ENCODE results near the gene UAP1.
A peak's percentile ranks its signal among the peaks of the same experiment; 100 is the strongest.

Gene UAP1

DNA sequence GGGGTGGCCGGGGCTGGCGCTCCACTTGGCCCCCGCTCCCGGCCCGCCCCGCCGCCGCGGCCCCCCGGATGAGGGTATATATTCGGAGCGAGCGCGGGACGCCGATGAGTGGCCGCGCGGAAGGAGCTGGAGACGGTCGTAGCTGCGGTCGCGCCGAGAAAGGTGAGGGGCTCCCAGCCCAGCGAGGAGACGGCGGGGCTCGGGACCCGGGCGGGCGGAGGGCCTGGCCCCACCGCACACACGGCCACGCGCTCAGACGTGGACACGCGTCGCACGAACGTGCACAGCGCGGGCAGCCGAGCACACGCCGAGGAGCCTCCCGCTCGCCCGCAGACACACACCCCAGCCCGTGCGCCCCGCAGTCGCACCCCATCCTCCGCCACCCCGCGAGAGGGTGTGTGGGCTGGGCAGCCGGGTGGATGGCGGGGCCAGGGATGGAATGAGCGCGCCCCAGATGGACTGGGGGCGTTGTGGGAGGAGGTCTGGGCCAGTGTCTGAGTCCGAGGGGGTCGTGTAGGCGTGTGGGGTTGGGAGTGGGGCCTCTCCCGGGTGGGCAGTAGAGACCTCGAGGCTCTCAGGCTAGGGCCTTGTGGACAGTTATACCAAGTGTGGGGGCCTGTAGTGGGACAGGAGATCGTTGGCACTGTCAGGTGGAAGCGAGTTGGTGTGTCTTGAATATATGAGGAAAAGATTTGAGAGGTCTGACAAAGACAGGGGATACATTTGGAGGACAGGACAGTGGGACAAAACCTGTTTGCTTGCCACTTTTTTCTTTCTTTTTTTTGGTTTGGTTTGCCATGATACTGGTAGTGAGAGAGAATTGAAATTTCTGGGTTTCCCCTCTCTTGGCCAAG, at the start of gene UAP1:
TSS of gene UAP1 (plus strand) at position 107 of the 854 bp plus-strand sequence. CDS start 4,347 bp downstream, outside the sequence.
- DNase-seq, result peak; percentile 53

DNA sequence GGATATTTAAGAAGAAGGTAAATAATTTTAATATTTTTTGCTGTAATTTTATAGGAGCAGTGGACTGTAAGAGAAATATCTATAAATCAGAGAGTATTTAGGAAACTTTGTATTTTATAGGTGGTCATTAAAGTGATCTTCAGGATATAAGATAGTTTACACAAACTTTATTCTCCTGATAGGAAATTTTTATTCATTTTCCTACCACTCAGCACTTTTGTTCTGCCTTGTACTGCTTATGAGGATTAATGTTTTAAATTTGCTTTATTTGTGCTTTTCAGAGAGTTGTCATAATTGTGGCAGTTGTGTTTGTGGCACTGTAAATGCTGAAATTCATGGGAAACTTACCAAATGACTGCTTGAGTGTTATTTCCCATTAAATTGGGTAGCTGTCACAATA, 34.2 kb upstream of the UAP1 start:
- DNase-seq, result no peak

DNA sequence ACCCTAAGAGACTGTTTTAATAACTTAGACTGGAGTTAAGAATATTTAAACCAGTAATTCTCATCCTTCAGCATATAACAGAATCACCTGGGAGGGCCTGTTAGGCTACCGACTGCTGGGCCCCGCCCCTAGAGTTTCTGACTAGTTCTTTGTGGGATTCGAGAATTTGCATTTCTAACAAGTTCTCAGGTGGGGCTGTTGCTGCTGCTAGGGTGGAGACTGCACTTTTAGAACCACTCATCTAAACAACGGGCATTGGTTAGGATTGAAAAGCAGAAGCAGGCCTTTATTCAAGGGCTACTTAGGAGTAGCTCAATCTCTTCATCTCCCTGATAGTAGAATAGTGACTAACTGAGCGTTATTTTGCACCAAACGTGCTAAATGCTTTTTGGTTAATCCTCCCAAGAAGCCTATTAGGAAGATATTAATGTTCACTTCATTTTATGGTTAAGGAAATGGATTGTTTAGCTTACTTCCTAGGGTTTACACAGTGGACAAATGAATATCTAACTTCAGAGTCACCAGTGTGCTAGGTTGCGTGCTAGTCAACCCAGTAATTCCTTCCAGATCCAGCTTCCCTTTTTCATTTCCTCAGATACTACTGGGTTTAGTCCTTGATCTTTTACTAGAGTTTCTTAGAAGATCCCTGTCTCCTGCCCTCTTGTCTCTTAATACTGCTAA, 31.1 kb upstream of the UAP1 start:
- DNase-seq, result no peak

DNA sequence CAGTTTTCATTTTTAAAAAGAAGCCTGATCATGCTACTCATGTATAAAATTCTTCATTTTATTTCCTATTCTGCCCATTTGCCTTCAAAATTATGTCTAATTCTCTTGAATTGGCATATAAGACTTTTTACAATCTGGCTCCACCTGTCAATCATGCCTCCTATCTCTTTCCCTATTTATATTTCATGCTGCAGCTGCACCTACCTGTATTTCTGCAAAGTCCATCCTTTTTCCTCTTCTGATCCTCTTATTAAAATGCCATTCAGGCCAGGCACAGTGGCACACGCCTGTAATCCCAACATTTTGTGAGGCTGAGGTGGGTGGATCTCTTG, 30.6 kb upstream of the UAP1 start:
- DNase-seq, result no peak

DNA sequence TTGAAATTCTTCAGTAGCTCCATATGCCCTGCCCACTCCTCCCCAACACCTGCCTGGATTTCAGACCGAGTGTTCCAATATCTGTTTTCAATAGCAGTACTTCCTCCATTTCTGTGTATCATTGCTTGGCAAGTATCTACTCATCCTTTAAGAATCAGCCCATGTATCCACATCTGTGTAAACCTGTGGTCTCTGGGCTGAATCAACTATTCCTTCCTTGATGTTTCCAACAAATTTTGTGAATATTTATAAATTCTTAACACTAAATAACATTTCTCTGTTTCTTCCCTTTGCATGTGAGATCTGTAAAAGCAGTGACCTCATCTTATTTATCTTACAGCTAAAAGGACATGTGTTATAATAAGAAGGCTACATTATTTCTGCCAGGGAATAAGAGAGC, 26.0 kb upstream of the UAP1 start:
- DNase-seq, result no peak

DNA sequence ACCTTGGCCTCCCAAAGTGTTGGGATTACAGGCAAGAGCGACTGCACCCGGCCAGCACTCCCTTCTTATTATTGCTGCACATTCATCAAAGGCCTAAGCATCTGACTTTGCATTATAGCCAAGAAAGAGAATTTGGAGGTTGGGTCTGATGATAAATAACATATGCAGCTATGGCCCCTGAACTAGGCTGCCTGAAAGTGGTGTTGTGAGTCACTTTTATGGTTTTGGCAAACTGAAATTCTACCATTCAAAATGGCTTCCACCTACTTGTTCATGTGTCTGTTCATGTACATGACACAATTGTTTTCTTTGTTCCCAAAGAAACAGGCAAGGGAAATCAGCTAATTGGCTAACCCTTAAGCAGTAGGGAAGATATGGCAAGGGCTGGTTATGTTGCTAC, 25.0 kb upstream of the UAP1 start:
- no peak for DNase-seq

DNA sequence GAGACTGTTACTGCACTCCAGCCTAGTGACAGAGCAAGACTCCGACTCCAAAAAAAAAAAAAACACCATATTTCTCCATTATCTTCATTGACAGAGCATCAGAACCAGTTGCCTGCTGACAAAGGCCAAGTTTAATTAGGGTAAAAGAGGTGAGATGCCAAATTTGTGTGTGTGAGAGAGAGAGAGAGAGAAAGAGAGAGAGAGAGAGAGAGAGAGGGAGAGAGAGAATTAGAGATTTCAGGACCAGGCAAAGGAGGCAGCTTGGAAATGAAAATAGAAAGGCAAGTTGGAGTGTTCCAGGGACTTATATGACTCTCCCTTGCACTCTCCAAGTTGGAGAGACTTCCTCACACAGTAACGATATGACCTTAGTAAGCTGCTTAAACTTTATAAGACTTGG, 24.3 kb upstream of the UAP1 start:
- no peak for DNase-seq

DNA sequence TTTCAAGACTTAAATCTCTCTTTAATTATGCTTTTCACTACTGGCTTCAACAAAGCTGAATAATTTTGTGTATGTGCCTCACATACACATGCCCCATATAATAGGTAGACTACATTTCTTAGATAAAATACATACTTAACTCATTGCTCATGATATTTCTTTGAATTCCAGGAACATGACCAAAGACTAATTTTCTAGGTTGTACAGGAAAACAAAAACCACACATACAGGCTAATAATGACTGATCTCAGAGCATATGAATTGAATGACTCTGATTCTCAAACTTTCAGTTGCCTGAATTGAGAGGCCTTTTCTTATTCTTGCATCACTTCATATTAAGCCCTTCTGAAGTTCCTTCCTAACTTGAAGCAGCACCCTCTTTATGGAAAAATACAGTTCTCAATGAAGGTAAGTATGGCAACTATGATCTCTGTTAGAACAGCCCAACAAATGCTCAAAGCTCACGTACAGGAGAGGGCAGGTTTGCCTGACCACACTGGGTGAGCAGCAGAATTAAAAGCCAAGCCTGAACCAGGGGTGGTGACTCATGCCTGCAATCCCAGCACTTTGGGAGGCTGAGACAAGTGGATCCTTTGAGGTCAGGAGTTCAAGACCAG, 22.6 kb upstream of the UAP1 start:
- no peak for DNase-seq

DNA sequence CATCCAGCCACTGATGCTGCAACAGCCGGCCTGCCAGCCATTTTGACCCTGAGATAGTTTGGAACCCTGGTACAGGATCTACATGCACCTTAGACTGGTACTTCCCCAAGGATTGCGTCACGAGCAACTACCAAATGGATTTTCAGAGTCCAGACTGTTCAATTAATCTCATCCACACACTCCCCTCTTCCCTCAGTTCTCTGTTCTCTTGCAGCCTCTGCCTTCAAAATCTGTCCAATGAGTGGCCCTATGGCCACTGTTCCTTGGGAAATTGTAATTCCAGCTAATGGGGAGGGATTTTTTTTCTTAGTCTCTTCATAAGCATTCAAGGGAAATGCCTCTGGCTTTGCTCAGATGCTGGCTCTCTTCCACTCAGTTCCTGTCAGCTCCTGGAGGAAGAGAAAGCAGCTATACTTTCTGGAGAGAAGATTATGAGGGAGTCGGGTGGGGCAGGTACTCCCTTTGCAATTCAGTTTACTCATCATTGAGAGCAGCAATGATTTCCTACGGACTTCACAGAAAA, 19.8 kb upstream of the UAP1 start:
- no peak for DNase-seq

DNA sequence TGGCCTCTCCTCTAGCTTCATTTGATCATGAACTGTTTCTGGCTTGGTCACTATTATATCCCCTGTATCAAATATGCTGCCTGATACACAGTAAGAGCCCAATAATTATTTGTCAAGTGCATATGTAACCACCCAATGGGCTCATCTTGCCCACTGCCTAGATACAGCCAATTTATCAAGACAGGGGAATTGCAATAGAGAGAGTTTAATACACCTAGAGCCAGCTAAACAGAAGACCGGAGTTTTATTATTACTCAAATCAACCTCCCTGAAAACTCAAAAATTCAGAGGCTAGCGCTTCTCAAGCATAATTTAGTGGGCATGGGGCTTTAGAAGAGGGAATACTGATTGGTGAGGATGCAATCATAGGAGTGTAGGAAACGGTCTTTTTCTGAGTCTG, 18.3 kb upstream of the UAP1 start:
- DNase-seq, result no peak

DNA sequence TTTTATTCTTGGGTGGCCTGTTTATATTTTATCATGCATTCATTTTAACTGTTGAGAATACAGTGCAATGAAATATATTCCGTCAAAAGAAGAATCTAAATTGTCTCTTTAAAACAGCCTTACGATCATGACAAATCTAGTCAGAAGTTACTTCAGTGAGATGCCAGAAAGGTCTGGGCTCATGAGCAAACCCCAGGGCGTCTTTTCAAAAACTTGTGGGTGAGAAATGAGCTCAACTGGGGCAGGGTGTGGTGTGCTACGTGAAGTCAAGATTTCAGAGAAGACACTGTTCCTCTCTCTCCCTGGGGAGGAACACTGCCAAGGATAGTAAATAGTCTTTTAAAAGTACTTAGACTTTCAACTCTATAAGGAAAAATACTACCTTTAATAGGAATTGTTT, 13.4 kb upstream of the UAP1 start:
- DNase-seq, result no peak

DNA sequence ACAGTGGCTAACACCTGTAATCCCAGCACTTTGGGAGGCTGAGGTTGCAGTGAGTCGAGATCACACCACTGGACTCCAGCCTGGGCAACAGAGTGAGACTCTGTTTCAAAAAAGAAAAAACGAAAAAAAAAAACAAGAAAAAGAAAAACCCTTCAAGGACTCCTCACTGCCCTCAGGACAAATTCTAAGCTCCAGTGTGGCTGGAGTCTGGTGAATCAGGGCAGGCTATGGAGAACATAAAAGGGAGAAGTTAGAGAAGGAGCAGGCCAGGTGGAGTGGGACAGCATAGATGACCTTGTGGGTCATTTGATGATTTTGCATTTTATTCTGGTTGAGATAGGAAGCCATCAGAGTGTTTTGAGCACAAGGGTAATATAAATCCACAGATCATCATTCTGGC, 12.5 kb upstream of the UAP1 start:
- no peak for DNase-seq

DNA sequence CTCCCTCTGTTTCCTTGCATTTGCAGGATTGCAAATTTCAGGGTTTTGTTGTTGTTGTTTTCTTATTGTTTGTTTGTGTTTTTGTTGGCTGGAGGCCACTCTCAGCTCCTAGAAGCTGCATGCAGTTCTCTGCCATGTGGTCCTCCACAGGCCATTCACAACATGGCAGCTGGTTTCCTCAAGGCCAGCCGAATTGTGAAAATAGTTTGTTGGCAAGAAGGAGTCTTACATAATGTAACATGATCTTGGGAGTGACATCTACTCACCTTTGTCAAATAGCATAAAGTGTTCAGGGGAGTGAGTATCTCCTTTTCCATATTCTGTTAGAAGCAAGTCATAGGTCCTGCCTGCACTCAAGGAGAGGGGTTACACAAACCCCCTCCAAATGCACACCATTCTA, 10.6 kb upstream of the UAP1 start:
- DNase-seq, result no peak

DNA sequence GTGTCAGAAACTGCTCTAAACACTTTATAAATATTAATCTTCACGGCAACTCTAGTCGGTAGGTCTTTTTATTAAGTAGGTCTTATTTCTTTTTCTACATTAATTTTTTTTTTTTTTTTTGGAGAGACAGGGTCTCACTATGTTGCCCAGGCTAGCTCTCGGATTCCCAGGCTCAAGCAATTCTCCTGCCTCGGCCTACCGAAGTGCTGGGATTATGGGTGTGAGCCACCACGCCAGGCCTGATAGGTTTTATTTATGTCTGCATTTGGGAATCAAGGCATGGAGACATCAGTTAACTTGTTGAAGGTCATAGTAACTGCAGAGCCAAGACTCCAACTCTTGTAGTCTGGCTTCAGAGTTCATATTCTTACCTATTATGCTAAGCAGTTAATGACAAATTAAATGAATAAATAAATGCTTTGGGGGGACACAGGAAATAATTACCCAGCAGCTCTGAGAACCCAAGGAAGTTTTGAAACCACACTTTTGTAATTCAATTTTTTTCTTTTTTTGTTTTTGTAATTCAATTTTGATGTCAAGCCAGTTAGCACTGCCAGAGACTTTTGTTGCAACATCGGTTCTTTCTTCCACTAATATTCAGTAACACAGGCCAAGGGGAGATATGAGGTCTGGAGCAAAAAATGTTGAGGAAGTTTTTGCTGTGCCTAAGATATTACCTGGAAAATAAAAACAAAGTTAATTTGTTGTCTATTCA, 9.4 kb upstream of the UAP1 start:
- no peak for DNase-seq

DNA sequence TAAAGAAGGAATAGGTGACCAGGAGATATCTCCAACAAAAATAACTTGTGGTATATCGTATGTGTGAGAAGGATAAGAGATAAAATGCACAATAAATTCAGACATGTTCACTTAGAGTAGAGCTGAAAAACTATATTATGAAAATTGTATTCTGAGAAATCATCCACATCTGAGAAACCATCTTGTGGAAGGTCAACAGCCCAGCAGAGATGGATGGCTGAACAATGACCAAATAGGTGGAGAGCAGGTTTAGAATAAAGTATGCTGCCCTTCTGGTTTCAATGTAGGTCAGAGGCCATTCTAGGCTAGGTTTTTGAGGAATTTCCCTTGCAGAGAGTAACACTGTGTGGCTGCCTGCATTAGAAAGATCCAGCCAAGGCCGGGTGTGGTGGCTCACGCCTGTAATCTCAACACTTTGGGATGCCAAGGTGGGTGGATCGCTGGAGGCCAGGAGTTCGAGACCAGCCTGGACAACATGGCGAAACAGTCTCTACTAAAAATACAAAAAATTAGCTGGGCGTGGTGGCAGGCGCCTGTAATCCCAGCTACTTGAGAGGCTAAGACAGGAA, 8.8 kb upstream of the UAP1 start:
- no peak for DNase-seq

DNA sequence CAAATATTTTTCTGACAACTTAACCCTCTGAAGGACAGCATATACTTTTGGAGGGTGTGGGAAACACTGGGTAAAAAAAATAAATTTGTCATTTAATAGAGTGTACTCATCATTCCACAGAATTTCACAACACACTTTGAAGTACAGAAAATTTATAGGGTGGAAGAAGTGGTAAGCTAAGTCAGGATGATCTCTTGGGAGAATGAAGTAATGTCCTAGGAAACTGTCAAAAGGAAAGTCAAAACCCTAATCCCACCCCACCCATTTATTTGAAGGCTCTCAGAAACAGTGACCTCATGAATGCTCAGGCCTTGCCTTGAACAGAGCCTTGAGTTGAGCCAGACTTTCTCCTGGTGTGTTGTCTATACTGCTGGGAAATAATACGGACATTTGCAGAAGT, 7.3 kb upstream of the UAP1 start:
- no peak for DNase-seq

DNA sequence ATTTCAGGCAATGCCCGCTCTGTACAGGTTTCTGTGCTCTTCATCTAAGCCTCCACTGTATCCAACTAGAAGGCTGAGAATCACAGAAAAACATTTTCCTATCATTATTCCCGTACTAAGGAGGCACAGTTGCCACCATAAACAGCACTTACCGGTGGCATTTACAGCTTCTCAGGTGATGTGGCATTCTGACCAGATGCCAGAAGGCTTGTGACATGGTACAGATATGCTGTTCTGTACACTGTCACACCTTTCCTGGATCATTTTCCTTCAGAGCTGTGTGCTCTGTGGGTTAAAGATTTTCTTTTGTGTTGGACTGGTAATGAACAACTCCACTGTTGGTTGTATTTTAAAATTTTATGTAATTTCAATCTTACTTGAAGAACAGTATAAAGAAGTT, 4.0 kb upstream of the UAP1 start:
- DNase-seq, result no peak

DNA sequence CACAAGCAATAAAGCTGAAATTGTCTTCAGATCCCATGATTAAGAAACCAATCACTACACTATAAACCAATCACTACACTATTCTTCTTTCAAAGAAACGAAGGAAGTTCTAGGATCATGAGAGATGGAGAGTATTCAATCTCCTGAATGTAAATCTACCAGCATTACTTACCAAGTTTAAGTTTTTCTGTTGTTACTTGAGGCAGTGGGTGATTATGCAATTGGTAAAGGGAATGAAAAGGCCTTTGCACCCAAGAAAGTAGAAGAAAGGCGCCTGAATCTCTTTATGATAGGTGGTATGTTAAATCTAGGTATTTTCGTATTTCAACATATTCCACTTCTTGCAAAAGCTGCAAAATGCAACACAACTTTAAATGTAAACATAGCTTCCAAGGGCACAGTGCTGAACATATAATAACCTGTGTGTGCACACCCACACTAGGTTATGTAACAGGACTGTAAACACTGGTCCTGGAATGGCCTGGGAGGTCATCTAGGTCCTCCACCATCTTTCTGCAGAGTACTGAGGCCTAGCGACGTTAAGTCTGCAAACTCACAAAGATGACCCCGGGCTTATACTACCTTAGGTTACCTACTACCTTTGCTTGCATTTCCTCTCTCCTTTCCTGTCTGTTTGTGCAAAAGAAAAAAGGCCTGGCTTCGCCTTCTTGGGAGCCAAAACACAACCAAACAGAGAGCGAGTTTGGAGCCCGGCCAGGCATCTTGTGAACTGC, 1.1 kb upstream of the UAP1 start:
- no peak for DNase-seq

DNA sequence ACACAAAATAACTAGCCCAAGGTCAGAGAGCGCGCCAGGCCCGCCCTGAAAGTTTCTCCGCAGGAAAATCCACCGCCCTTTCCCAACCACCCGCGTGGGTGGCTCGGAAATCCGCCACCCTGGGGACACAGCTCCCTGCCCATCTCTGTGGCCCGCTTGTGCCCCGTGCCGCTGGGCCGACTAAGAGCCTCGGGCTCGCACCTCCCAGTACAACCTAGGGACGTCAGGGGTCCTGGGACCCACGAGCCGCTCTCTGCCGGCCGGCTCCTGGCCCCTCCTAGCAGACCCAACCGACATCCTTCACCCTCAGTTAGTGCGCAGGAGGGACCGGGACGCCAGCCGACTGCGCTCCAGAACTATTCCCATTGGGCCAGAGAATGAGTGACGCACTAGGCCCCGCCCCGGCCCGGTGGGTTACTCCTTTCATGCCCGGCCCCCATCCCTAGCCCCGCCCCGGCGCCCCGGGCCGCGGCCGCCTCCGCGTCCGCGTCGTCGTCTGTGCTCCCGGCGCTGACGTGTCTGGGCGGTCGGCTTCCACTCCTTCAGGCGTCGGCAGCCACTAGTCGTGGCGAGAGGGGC, 396 bp upstream of the UAP1 start:
- peak; percentile 97 for DNase-seq

DNA sequence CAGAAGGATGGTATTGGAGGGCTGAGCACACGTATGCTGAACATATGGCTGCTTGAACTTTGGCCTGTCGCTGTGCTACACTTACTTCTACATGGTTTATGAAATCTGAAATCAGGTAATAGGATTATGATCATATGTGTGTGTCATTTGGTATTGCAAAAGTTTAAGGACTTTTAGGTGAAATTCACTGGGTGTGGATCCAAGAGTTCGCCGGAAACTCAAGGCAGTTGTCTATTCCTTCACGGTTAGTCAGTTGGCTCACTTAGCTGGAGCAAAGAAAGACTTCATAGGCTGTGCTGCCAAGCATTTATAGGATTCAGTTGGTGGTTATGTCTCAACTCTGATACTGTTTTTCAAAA, 927 bp downstream of the UAP1 start:
- DNase-seq, result no peak

DNA sequence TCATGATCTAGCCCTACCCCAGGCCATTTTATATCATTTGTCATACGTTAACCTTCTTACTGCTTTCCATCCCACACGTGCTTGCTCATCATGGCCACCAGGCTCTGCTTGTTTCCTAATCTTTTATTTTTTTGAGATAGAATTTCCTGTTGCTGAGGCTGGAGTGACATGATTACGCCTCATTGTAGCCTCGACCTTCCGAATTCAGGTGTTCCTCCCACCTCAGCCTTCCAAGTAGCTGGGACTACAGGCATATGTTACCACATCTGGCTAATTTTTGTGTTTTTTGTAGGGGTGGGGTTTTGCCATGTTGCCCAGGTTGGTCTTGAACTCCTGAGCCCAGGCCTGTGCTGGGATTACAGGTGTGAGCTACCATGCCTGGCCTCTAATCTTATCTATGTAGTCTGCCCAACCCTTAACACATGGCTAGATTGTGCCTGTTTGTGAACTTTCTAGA, 3.3 kb downstream of the UAP1 start:
- DNase-seq, result no peak

DNA sequence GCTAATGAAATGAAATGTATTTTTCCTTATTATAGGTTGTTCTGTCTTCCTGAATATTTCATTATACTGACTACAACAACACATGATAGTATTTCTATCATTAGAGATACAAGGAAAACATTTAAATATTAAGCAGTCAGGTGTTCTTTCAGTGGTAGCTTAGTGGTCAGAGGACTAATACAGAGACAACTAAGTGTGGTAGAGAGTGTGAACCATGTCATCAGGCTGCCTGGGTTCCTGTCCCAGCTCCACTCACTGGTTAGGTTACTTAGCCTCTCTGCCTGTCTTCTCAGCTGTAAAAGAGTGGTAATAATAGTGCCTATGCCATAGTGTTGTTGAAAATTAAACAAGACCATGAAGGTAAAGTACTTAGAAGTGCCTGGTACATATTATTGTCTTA, 3.9 kb downstream of the UAP1 start:
- DNase-seq, result peak; percentile 24
